IPS-NIHi11 (cell line): Measurements from ENCODE around the gene AKT1.
A peak's percentile ranks its signal among the peaks of the same experiment; 100 is the strongest.
"Not testable (repeated sequence)": the region's sequence is repeated elsewhere in the genome, so short reads cannot be mapped to it uniquely, and the experiment has no call there.

Experiments
- DNase-seq: peaks from one replicate; pipeline ENCODE4 v3.0.0; 2012; ENCODE audit warnings: mixed read lengths, low spot score

Gene AKT1

GRCh38 chr14:104794993-104795780, at the start of gene AKT1:
TSS of gene AKT1 (minus strand) at chr14:104795748. CDS start at chr14:104792643, 3,105 bp downstream.
- peak; percentile 76 for DNase-seq

DNA sequence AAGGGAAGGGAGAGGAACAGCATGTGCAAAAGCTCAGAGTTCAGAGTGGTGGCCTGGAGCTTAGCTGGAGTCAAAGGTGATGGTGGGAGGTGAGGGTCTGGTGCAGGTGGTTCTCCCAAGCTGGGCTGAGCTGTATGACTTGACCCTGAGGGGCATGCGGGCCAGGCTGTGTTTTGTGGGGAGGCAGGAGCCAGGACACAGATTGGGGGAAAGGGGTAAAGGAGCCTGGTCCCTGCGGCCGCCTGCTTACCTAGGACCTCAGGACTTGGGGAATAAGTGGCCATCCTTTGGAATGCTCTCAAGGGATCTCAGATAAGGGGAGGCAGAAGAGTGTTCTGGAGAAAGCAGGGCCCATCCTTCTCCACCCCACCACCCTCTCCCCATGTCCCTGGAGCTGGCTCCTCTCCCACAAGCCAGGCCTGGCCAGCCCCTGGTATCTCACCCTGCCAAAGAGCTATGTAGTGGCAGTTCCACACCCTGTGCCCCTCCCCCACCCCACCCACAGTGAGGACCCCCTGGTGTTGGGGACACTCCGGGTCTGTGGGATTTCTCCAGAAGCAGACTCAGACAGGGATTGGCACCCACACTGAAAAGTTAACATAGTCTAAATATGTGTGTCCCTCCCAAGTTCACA, 49.6 kb upstream of the AKT1 start:
- DNase-seq = no peak

GRCh38 chr14:104844306-104845032, 48.9 kb upstream of the AKT1 start:
- DNase-seq = peak; percentile 47

DNA sequence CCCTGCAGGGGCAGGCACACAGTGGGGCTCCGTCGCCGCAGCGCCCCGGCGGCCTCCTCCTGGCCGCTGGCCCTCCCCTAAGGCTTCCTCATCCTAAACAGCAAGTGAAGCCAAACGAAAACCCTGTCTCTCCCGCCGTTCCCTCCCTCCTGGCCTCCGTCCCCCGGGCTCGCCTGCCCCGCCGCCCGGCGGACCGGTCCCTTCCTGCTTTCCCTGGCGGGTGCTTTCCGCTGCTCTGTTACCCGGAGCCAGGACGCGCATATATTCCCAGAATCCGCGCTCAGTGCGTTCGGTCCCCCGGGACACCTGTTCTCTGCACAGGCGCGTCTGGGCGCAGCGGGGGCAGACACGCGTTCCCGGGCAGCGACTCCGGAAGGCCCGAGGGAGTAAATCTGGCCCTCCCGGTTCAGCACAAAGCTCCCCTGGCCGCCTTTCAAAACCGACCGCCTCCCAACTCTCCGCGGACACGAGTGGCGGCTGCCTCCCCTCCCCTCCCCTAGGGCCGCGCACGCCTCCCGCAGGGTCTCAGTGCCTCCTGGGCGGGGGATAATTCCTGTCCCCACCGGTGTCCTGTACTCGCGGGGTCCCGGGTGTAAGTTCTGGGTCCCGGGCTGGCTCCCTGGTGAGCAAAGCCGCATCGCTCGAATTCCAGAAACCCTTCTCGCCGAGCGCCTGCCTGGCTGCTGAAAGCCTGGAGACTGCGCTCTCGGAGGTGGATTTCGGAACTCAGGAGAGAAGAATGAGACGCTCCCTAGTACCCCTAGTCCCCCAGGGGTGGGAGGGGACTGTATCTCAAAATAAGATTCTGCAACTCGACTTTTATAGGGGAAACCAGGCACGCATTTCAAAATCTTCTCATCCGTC, 48.1 kb upstream of the AKT1 start:
- DNase-seq = peak; percentile 74

DNA sequence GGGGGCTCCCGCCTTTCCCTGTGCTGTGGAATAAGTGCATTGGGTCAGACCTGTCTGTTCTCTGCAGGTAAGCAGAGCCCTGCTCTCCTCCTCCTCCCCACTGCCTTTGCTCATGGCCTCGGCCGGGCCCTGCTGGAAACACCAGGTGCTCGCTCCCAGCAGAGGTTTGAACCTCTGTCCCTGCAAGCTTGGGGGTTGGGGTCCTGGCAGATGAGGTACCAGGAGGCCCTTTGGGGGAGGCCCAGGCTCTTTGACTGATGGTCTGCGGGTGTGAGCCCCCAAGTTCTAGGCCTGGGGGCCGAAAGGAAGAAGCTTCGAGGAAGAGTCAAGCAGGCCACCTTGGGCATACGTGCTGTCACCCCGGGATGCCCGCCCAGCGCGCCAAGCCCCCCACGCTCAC, 47.5 kb upstream of the AKT1 start:
- DNase-seq = peak; percentile 12

GRCh38 chr14:104841730-104842129, 46.2 kb upstream of the AKT1 start:
- no peak for DNase-seq

DNA sequence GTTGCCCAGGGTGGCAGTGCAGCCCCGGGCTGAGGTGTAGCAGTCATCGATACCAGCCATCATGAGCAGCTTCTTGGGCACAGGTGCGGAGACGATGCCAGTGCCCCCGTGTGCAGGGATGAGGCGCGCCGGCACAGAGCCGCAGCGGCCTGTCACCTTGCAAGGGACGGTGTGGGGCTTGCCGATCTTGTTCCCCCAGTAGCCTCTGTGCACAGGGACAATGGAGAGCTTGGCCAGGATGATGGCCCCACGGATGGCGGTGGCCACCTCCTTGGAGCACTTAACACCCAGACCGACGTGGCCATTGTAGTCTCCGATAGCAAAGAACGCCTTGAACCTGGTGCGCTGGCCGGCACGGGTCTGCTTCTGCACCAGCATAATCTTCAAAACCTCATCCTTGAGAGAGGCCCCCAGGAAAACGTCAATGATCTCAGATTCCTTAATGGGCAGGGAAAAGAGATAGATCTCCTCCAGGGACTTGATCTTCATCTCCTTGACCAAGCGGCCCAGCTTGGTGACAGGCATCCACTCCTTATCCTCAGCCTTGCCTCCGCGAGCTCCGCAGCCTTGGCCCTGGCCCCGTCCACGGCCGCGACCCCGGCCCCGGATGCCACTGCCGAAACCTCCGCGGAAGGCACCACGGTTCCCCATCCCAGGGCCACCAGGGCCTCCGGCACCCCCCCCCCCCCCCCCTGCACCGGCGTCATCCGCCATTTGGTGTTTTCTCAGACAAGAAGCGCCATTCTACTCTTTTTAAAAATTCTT, 40.8 kb upstream of the AKT1 start:
- not testable (repeated sequence) for DNase-seq

DNA sequence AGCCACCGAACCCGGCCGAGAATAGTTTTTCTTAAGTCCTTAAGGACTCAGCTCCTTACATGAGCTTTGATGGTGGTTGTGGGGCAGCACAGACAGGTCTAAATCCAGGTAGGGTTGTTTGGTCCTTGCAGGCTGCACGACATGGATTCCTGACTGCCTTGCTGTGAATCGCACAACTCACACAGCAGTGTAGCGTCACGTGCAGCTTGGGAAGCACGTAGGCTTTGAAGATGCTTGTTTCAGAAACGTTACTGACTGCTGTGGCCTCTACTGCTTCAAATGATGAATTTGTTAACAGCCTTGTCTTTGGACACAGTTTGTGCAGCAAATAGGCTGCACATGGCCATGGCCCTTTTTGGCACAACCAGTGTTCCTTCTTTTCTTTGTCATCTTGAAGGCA, 35.2 kb upstream of the AKT1 start:
- DNase-seq = no peak

- DNase-seq = peak; percentile 92
These were observed 31.9 kb upstream of the AKT1 start for GRCh38 chr14:104827177-104828055.

- no peak for DNase-seq
These were observed 31.3 kb upstream of the AKT1 start for GRCh38 chr14:104826861-104827176.

GRCh38 chr14:104826189-104826860, 30.8 kb upstream of the AKT1 start:
- peak; percentile 97 for DNase-seq

GRCh38 chr14:104824353-104824997, 28.9 kb upstream of the AKT1 start:
- no peak for DNase-seq

DNA sequence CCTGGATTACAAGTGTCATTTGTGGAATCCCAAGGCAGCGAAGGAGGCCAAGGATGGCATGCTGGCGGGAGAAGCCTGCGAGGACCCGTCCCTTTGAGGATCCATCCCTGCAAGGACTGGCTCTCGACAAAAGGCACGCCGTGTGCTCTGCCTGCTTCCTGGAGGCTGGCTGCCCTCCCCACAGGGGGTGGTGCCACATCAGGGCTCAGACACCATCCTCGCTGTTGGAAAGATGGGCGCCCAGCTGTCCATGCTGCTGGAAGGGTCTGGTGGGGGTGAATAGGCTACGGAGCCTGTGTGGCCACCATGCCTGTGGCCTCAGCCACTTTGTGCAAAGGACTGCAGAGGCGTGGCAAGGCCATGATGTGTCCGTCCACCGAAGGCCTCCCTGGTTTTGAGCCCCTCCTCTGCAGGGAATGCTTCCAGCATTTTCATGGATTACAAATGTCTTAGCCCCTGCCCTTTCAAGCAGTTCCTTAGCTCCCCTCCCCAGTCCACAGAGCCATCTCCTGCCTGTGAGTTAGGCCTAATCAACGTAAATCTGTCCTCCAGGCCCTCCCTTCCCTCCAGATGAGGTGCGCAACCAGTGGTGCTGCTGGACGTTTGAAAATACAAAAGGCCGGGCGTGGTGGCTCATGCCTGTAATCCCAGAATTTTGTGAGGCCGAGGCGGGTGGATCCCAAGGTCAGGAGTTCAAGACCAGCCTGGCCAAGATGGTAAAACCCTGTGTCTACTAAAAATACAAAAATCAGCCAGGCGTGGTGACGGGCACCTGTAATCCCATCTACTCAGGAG, 27.5 kb upstream of the AKT1 start:
- no peak for DNase-seq

DNA sequence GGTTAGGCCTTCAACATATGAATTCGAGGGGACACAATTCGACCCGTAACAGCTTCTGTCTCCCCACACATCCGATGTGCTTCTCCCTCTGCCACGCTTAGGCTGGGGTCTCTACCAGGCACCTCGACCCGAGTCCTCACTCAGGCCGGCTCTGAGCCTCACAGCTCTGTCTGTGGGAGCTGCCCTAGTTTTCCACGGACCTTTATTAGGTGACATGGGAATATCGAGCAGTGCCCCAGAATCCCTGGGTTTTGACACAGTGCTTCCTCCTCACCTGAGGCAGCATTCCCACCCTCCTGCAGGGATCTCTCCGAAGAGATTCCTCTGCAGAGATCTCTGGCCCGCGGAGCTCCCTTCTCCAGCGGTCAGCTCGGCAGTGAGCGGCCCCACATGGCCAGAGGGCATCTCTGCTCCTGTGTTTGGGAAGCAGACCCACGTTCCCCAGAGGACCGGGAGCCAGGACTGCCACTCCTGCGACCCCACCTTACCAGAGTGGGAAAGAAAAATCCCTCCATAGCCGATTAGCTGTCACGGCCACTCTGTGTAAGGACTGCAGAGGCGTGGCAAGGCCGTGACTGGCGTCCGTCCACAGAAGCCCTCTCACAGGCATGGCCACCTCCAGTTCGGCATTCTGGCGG, 26.5 kb upstream of the AKT1 start:
- no peak for DNase-seq

DNA sequence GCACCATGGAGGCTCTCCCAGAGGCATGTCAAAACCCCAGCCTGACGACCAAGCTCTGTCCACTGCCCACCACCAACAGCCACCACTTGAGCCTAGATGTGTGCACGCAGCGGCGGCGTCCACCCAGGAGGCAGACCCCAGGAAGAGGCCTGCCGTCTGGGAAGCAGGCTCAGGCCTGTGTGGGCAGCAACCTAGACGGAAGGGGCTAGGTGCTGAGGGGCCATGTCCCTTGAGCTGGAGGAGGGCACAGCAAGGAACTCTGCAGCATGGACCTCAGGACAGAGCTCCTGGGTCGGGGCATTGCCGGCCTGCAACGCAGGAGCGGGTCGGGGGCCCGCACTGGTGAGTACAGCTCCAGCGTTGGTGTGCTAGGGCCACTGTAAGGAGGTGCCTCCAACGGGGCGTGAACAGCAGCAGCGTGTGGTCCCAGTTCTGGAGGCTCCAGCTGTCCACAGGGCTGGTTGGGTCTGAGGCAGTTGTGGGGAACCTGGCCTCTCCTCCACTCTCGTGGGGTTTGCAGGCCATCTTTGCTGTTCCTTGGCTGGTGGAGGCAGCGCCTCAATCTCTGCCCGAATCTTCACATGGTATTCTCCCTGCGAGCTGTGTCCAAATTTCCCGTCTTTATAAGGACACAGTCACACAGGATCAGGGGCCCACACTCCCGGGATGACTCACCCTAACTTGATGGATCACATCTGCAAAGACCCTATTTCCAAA, 25.8 kb upstream of the AKT1 start:
- no peak for DNase-seq

DNA sequence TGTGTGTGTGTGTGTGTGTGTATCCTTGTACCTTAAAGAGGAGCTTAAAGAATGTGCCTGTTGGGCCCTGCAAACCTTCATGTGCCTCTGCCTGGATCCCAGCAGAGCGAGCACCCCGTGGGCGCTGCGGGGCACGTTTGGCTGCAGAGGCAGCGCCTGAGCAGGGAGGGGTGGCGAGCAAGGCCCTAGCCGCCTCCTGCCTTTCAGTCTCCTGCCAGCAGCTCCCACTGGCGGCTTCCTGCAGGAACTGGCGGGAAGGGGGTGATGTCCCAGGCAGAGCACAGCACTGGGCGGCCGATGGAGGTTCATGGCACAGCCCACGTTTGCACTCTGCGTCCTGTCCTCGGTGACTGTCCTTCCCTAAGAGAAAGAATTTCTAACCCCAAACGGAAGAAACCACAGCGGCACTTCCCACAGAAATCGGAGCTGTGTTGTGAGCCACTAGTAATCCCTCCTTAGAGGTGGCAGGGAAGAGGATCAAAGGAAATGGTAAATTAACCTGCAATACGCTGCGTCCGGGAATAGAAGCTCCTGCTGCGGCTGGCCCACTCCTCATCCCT, 25.2 kb upstream of the AKT1 start:
- peak; percentile 72 for DNase-seq

DNA sequence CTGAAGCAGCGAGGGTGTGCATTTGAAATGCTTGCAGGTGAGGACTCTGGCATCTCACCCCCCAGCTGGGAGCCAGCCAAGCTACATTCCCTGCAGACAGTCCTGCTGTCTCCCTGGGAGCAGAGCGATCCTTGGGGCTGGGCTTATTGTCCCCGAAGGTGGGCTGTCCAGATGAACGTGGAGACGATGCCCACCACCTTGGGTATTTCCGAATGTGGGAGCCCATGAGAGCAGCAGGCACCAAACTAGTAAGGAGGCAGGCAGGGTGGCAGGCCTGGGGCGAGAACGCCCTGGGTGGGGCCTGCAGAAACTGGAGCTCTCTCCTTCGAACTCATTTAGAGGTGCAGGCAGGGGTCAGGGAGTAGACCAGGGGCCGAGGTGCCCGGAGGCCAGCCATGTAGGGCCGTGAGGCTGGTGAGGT, 23.8 kb upstream of the AKT1 start:
- no peak for DNase-seq
